ENCODE data around the gene DNAJB9.

GRCh38 chr7:108528183-108528712 is 41.4 kb upstream of the DNAJB9 start:
- TF ChIP-seq RAD21 (CRISPR knock-in tag; IDR thresholded peaks at IDR 0.05) = no peak
- TF ChIP-seq ZNF431 (CRISPR knock-in tag; IDR thresholded peaks at IDR 0.05; ENCODE audit: borderline replicate concordance, low read depth) = no peak
- no peak for TF ChIP-seq REST (IDR thresholded peaks at IDR 0.05; ENCODE audit: borderline replicate concordance in 1 of 2, low read depth in 1 of 2, low read length in 2 of 2)
- no peak for TF ChIP-seq REPIN1 (CRISPR knock-in tag; IDR thresholded peaks at IDR 0.05; ENCODE audit: borderline replicate concordance, low read depth)
- TF ChIP-seq SAFB2 (CRISPR knock-in tag; IDR thresholded peaks at IDR 0.05; ENCODE audit: borderline replicate concordance, low read depth) = no peak
- TF ChIP-seq TAF1 (CRISPR knock-in tag; IDR thresholded peaks at IDR 0.05) = no peak
- no peak for TF ChIP-seq POLR2AphosphoS2 (IDR thresholded peaks at IDR 0.05; ENCODE audit: low read depth, low read length)
- TF ChIP-seq ZNF121 (CRISPR knock-in tag; IDR thresholded peaks at IDR 0.05) = no peak
- TF ChIP-seq BCL3 (CRISPR knock-in tag; IDR thresholded peaks at IDR 0.05) = no peak
- no peak for TF ChIP-seq ZSCAN12 (CRISPR knock-in tag; IDR thresholded peaks at IDR 0.05)
- no peak for TF ChIP-seq LCORL (IDR thresholded peaks at IDR 0.05)
- no peak for TF ChIP-seq LCORL (CRISPR knock-in tag; IDR thresholded peaks at IDR 0.05)
